NCI-H146 (cell line): ENCODE results near the gene TCF4.

Source experiments
- DNase-seq: peaks from one replicate; lab custom pipeline; 2025; lab: John Stamatoyannopoulos, UW

The TCF4 gene

GRCh38 chr18:55349685-55350084 lies 238.3 kb downstream of the TCF4 start:
- DNase-seq = no peak

DNA sequence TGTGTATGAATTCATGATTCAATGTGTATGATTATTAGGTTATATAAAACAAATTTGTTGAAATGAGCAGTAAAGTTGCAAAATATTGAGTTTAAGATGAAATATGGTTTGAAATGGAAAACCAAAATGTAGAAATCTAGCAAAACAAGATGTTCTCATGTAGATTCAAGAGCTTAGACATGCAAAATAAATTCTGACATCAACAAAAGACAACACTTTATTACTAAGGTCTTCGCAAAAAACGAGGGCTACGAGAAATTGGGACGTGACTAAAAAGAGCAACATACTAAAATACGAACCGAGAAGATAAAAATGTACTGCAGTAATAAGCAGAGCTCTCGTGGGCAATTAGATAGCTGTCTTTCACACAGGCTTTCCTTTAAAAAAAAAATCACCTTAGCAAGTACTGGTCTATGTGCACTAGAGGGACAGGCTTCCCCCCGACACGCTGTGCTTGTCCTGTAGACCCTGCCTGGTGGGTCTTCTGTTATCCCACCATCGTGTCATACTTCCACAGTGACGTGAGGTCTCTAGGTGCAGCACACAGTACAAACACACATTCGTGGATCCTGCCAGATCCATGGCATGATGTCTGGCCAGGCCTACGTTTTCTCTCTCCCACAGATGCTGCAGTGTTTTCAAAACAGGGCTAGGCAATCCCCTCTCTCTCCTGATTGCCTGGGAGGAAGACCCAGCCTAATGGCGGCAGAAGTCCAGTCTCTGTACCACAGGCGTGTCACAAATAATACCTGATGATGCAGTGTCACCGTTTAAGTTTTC lies 240.8 kb downstream of the TCF4 start:
- no peak for DNase-seq

GRCh38 chr18:55346387-55346786 lies 241.6 kb downstream of the TCF4 start:
- DNase-seq = no peak

GRCh38 chr18:55345103-55345950 lies 242.7 kb downstream of the TCF4 start:
- no peak for DNase-seq

GRCh38 chr18:55343396-55344073 lies 244.5 kb downstream of the TCF4 start:
- no peak for DNase-seq

- no peak for DNase-seq
Observed at GRCh38 chr18:55340998-55341397, 247.0 kb downstream of the TCF4 start.

DNA sequence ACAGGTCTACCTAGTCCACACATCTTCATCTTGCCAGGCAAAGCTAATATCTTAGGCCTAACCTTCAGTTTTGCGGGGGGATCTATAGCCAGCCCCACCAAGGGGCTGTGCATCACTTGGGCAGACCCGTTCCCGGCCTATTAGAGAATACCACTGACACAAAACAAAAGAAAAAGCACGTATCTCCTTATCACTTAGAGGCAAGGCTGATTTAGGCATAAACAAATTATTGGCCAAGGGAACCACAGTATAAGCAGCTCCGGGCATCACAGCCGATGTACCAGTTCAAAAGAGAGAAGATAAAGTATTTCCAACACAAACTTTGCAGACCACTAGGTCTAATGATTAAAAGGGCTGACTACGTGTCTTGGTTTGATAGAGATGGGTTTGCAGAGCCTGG lies 248.0 kb downstream of the TCF4 start:
- no peak for DNase-seq

GRCh38 chr18:55338978-55339650 lies 248.9 kb downstream of the TCF4 start:
- no peak for DNase-seq

DNA sequence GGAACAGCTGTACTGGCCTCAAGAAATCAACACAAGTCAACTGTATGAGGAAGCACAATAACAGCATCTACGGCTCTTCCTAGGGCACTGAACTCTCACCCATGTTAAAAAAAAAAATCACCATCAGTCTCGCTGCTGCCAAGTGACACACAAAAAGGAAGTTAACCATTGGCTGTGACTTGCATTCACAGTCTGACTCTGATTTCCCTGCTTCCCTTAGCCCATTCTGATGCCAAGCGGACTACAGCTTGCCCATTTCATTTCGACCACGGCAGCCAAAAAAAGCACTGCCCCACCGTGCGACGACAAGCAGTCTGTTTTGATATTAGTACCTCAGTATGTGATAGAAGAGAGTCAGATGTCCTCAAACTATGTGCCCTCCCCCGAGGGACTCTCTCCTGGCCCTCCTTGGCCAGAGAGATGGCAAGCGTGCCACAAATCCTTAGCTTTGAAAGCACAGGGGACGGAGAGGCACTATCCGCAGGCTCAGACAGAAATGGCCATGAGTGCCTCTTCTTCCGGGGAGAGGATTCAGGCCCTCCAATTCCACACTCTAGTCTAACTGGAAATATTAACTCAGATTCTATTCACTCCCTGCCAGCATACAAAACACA lies 250.0 kb downstream of the TCF4 start:
- DNase-seq = no peak

- DNase-seq = no peak
Observed at GRCh38 chr18:55337138-55337537, 250.9 kb downstream of the TCF4 start.

DNA sequence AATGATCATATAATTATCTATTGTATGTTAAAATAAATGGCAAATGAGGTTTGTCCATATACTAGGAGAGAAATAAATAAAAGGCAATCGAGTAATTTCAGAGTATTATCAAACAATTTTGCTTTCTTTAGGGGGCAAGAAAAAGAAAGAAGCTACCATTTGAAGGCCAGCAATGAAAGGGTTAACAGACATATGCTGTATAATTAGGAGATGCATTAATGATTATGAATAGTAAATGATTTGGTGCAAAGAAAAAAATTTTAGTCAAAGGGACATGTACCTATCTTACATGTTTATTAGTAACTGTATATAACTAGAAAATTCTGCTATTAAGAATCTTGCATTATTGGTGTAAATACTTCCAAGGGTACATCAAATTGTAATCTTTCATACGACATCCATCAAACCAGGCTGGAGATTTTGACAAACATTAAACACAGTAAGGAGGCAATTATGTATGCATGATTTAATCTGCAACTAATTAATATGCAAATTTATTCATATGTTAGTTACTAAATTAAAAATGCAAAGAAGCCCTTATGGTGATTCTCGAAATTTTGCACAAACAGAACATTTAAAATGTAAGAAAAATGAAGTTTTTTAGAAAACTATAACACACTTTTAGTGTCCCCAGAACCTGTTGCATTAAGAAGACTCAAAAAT lies 251.4 kb downstream of the TCF4 start:
- no peak for DNase-seq

DNA sequence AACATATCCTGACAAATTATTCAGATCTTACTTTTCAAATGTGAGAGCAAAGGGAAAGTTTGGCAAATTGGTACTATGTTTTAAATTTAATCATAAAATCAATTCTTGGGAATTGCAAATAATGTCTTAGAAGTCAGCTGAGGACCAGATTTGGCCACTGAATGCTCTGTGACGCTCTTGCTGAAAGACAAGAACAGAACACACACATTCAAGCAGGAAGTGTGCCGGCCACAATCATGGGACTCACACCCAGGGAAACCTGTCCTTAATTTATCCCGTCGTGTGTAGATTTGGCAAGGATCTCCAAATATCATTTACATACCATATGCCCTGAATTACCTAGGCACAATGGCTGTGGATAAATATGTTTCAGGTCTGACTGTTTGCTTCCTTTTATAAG lies 253.1 kb downstream of the TCF4 start:
- DNase-seq = no peak

DNA sequence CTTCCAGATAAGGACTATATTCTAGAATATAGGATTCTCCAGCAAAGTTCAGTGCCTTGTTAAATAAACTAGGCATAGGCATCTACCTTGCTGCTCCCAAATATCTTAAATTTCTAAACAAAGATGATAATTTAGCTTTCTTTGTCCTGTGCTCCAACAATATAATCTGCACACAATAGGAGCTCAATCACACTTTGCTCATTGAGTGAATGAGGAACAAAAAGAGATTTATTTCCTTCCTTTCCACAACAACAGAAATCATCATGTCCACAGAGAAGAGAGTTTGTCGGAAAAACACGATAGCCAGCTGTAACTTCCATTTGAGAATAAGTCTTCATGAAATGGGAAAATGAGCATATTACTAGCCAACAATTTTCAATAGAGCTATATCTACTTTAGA lies 256.7 kb downstream of the TCF4 start:
- DNase-seq = no peak

DNA sequence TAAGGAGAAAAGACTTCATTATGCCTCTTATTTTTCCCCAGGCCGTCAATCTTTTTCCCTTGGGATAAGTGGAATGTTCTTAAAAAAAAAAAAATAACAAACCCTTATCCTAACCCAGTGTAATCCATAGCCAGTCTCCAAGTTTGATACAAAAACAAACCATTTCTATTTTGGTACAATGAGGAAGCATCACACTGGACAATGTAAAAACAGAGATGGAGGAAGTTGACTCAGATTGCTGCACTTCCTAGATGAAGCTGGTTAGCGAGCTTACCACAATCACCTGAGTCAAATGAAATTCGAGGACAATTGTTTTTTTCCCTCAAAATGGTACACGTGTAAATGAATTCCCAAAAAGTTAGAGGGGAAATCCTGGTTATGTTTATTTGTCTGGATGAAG lies 259.7 kb downstream of the TCF4 start:
- no peak for DNase-seq

- DNase-seq = no peak
Observed at GRCh38 chr18:55327454-55327853, 260.5 kb downstream of the TCF4 start.

GRCh38 chr18:55326134-55326533 lies 261.9 kb downstream of the TCF4 start:
- DNase-seq = no peak

GRCh38 chr18:55324166-55324565 lies 263.8 kb downstream of the TCF4 start:
- DNase-seq = no peak

- no peak for DNase-seq
Observed at GRCh38 chr18:55323051-55323994, 264.7 kb downstream of the TCF4 start.

DNA sequence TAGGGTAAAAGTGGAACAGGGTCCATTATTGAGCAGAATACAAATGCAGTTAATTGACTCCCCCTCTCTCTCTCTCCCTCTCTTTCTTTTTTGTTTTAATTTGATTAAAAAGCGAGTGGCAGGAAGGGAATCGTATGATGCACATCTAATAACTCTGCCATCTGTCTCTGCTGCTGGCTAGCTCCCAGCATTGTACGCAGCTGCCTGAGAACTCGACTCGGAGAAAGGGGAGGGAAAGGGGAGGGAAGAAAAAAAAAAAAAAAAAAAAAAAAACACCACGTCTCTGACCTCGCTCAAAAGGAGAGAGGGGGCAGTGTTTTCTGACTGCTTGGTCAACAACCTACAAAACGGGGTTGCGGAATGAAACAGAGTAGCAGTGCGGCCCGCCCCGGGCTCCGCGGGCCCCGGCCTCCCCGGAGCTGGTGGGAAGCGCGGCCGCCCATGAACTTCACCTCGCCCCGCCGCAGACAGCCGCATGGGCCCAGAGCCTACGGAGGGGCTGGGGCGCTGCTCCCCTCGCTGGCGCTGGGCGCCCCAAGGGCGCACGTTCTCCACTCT lies 265.7 kb downstream of the TCF4 start:
- DNase-seq = peak; percentile 95
